Activated effector memory CD4-positive, alpha-beta T cell treated with anti-CD3 and anti-CD28 coated beads, Interleukin-2, amount 50 U/mL, for 16 hours (primary cell): Measurements from ENCODE around the gene ANKRD9.

Experiments used
- DNase-seq: peaks from one replicate; pipeline ENCODE4 v3.0.0-alpha.2; 2020

The ANKRD9 gene

GRCh38 chr14:102512793-102513300 lies 3.3 kb upstream of the ANKRD9 start:
- no peak for DNase-seq

GRCh38 chr14:102511538-102511937 lies 2.0 kb upstream of the ANKRD9 start:
- no peak for DNase-seq

- no peak for DNase-seq
Measured at GRCh38 chr14:102510616-102511520, 1.3 kb upstream of the ANKRD9 start.

DNA sequence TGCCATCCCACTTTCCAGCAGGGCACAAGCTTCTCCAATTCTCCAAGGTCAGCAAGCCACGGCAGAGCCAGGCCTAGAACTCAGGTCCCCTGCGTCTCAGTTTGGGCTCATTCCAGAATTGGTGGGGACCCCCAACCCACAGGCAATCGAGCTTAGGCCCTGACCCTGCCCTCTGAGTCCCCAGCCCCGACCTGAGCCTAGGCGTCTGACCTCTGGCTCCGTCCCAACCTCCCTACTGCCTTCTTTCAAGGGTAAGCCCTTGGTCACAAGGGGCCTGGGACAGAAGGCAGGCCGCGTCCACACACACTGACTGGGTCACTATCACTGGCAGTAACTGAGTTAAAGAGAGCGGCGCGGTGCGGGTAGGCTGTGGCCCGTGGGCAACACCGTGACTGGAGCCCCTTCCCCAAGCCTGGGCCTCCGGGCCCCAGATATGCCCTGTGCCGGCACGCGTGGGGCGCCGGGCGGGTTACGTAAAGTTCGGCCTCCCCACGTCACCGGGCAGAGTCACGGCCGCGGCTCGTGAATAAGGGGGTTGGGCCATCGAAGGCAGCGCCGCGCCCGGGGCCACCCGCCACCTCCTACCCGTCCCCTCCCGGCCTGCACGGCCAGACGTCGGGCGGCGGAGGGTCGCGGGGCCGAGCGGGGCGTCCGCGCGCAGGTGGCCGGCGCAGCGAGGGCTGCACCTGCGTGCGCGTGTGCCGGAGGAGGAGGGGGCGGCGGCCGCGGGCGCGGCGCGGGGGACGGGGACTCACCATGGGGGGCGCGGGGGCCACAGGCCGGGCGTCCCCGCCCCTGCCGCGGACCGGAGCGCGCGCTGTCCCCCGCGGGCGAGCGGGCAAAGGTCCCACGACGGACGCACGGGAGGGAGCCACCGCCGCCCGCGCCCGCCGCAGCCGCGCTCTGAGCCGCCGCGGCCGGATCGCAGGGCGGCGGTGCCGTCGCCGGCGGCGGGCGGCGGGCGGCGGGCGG lies 516 bp downstream of the ANKRD9 start:
- peak; percentile 81 for DNase-seq

- DNase-seq = no peak
Measured at GRCh38 chr14:102508410-102508773, 1.2 kb downstream of the ANKRD9 start.

DNA sequence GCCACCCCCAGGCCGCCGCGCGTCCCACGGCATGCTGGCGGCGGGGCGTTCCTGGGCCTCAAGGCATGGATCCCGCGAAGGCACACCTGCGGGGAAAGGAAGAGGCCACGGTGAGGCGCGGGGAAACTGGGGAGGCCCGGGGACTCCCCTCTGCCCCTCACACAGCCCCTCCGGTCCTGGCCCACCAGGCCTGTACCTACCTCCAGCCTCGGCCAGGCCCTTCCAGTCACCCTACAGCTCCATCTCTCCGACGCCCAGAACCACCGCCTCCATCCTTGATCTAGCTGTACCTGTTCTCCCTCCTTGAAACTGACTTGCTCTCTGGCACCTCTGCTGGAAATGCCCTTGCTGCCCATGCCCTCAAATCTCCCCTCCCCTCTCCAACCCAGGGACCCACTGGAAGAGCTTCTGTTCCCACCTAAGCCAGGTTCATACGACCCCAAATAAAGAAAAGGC lies 1.7 kb downstream of the ANKRD9 start:
- DNase-seq = no peak

- DNase-seq = no peak
Measured at GRCh38 chr14:102507081-102507856, 2.3 kb downstream of the ANKRD9 start.

- DNase-seq = no peak
Measured at GRCh38 chr14:102506626-102506925, 3.0 kb downstream of the ANKRD9 start.

GRCh38 chr14:102505775-102506625 lies 3.6 kb downstream of the ANKRD9 start:
- no peak for DNase-seq

DNA sequence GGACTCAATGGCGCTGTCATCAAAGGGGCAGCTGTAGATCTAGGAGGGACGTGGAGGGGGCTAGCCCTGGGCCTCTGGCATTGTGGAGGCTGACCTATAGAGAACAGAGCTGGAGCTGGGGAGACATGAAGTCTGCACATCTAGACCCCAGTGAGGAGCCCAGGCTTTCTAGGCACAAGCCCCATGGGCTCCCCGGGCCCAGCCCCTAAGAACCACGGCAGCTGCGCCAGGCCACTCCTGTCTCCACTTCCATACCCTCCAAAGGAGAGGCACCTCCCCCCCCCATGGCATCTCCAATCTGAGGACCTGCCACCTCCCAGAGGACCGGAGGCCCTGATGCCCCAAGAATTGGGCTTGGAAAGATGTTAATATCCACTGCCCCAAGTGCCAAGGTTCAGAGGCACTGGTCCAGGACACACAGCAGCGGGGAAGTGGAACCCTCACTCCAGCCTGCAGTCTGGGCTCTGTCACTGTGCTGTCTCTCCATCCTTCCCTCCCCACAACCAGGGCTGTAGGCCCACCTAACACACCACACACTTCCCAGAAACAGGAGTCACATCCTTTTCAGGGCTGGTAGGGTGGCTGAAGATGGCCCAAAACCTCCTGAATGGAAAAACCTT lies 4.5 kb downstream of the ANKRD9 start:
- no peak for DNase-seq

DNA sequence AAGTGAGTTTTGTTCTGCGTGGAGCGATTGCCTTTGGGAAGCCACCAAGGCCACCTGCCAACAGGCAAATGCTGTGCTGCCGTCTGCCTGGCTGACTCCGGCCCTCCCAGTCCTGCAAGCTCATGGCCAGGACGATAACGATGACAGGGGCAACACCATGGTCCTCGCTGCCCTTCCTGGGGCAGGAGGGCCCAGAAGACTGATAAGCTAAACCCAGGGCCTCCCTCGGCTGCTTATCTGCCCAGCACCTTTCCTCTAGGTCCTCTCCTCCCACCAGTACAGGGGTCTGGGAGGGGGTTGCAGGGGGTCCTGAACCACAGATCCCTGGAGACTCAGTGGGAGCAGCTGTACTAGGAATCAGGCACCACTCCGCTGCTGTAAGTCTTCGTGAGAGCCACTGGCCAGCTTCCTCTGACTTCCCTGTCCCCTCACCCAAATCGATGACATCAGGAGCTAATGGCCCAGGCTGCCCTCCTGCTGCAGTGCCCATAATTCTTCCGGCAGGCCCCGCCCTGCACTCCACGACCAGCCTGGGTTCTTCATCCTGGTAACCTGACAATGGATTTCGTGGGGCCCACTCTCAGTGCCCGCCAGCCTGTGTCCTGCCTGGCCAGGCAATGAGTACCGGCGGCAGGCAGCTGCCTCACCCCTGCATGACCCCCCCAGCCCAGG lies 5.1 kb downstream of the ANKRD9 start:
- DNase-seq = no peak

GRCh38 chr14:102503641-102504327 lies 5.8 kb downstream of the ANKRD9 start:
- DNase-seq = no peak

- no peak for DNase-seq
Measured at GRCh38 chr14:102502571-102502970, 7.0 kb downstream of the ANKRD9 start.

DNA sequence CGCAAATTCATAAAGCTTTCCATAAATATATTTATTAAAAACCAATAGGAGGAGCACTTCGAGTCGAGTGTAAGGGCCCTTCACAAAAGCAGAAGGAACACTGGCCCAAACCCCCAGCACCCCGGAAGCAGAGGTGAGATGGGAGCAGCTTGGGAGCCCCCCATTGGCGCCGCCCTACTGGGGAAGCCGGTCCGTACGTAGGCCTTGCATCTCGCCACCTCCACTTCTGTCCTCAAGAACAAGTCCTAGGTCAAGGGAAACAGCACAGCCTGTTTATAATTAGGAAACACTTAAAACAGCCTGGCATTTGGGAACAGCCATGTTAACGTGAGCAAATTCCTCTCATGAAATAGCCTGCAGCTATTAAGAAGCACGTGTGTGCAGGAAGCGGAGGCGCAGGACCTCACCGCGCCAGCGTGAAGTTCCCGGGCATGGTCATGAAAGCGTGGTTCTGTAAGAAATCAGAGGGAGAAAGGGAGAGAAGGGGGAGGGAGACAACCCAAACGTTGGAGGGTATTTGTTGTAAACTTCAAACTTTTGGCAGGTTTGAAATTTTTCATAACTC lies 7.7 kb downstream of the ANKRD9 start:
- DNase-seq = no peak

DNA sequence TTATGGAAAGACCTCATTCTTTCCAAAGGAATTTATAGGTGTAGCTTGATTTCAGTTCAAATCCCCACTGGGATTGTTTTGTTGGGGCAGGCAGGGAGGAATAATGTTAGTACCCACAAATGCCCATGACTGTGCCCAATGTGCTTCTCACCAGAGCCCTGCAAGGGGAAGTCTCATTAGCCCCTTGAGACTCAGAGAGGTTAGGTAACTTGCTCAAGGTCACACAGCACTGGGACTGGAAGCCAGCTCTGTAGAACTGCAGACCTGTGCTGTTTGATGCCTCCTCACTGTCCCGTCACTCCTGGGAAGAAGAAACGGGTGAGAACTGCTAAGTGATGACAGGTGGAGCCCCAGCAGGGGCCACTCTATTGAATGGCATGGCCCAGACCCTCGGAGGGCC lies 8.9 kb downstream of the ANKRD9 start:
- DNase-seq = no peak

GRCh38 chr14:102500158-102500662 lies 9.4 kb downstream of the ANKRD9 start:
- peak; percentile 63 for DNase-seq

DNA sequence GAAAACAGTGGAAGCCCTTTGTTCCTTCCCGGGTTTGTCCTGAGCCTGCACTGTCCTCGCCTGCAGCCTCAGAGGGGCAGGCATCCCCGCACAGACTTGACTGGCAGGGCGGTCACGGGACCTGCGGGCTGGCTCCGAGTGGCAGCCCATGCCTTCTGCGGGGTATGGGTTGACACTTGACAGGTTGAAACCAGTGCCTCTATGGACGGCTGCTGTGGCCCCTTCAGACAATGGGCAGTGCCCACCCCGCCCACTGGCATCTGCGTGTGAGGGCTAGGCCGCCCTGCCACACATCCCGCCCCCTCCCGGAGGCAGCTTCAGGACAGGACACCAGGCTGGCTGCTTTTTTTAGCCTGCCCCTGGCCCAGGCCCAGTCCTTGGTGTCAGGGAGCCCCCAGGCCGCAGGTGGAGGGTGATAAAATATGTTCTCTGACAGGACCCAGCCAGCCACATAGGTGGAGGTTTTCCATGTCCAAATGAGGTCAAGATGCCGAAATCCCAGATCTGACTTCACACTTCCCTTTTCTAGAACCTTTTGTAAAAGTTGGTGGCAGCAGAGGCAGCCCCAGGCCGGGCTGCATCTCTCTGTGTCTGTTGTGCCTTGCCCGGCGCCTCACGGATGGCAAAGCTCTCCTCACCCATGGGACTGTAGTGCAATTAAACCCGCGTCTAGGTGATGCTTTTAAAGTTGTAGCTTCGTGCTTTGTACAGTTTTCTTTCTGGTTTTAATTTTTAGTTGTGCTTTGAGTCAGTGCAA lies 10.0 kb downstream of the ANKRD9 start:
- DNase-seq = no peak

DNA sequence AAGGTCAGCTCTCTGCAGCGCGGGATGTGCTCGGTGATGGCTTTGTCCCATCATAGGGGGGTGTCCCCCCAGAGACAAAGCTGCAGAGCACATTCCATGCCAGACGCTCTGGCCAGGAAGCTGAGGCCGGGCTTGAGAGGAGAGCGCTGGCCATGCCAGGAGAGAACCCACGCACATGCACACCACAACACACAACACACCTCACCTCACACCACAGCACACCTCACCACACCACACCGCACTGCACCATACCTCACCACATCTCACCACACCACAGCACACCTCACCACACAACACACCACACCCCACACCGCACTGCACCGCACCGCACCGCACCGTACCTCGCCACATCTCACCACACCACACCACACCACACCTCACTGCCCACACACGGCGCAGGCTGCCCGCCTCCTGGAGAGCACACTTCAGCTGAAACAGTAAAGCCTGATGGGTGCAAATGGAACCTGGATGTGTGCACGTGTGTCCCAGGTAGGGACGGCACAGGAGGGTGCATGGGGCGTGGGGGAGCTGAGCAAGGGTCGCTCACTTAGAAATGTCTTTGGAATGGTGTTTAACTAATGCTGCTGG lies 10.8 kb downstream of the ANKRD9 start:
- DNase-seq = no peak
